CD4-positive, alpha-beta T cell (primary cell): ENCODE measurements around the gene COL4A4. TPM values are rescaled to one million over a fixed set of nuclear protein-coding genes. Genes with fewer than 3 reads are reported as not detected.

Experiments
- ATAC-seq: fragments of 200-7000 bp; cut with Tn5 transposase; one replicate; pipeline ENCODE4 v1.10.0; 2022; ENCODE audit warnings: mild to moderate bottlenecking; ENCODE audit not compliant: poor library complexity
- CTCF ChIA-PET: fragments of 350-600 bp; sonication (Branson Sonifier 250); formaldehyde crosslinking; loops from one replicate; lab custom pipeline; 2021; ENCODE audit warnings: antibody characterized with exemption, inconsistent platforms; lab: Charles Lee
- POLR2A ChIA-PET: fragments of 350-600 bp; sonication (Branson Sonifier 250); formaldehyde crosslinking; loops from one replicate; lab custom pipeline; 2021; ENCODE audit warnings: antibody characterized with exemption, inconsistent platforms; lab: Charles Lee
- DNase-seq, 14 experiments: peaks; one replicate each; pipeline ENCODE4 v3.0.0-alpha.2; 2013 to 2020; ENCODE audit warnings: mixed read lengths in 2 of 14
- H3K27ac ChIP-seq, 2 donors: one replicate each; pipeline versions ENCODE4 v1.5.1 to v1.7.0; 2013; ENCODE audit warnings: low read length in 2 of 2, low read depth in 1 of 2, mild to moderate bottlenecking in 1 of 2
- H3K27me3 ChIP-seq, 2 experiments: 1 replicate in 1 of 2; 2 replicates in 1 of 2; pipeline versions ENCODE4 v1.6.1 to v1.7.0; 2013; ENCODE audit warnings: low read length in 2 of 2, control low read depth in 1 of 2, mild to moderate bottlenecking in 1 of 2, moderate library complexity in 1 of 2; ENCODE audit not compliant: insufficient read depth in 2 of 2, control insufficient read depth in 1 of 2
- H3K36me3 ChIP-seq: one replicate; pipeline ENCODE4 v1.6.1; 2013; ENCODE audit warnings: low read length, control low read depth; ENCODE audit not compliant: insufficient read depth
- H3K4me1 ChIP-seq: one replicate; pipeline ENCODE4 v1.6.1; 2013; ENCODE audit warnings: low read length, control low read depth; ENCODE audit not compliant: insufficient read depth
- H3K4me3 ChIP-seq: one replicate; pipeline ENCODE4 v1.5.1; 2013; ENCODE audit warnings: mild to moderate bottlenecking, low read length, moderate library complexity
- H3K9me3 ChIP-seq, 2 experiments: 1 replicate in 1 of 2; 2 replicates in 1 of 2; pipeline versions ENCODE4 v1.6.1 to v1.7.0; 2013; ENCODE audit warnings: low read length in 2 of 2, mild to moderate bottlenecking in 2 of 2, control low read depth in 1 of 2, moderate library complexity in 1 of 2; ENCODE audit not compliant: control insufficient read depth in 1 of 2, insufficient read depth in 1 of 2
- H3K27ac Mint-ChIP-seq: one replicate; pipeline ENCODE4 v1.8.0; 2020; ENCODE audit warnings: mixed read lengths
- H3K27me3 Mint-ChIP-seq: one replicate; pipeline ENCODE4 v1.8.0; 2021; ENCODE audit warnings: mixed read lengths
- H3K36me3 Mint-ChIP-seq: one replicate; pipeline ENCODE4 v1.8.0; 2021; ENCODE audit warnings: low read depth, mixed read lengths
- H3K4me1 Mint-ChIP-seq: one replicate; pipeline ENCODE4 v1.8.0; 2021; ENCODE audit warnings: low read depth, mixed read lengths
- H3K4me3 Mint-ChIP-seq: one replicate; pipeline ENCODE4 v1.8.0; 2020; ENCODE audit warnings: mild to moderate bottlenecking, mixed read lengths
- H3K9me3 Mint-ChIP-seq: one replicate; pipeline ENCODE4 v1.8.0; 2020; ENCODE audit warnings: mixed read lengths
- intact Hi-C, 2 experiments: fragments of 100-400 bp; cut with DNase I in 1 of 2; cut with micrococcal nuclease in 1 of 2; formaldehyde crosslinking; loops; one replicate each; pipeline versions ENCODE4 v1.15.1 to v1.9.0; 2023 to 2025; cut with DNase I, micrococcal nuclease
- total RNA-seq, 174 experiments: library from RNA in 2 of 174; stranded (reverse) in 2 of 174; gene quantifications; one replicate each; pipeline ENCODE4 v1.2.3 and lab custom pipeline; 2021 to 2026
- TF ChIP-seq, protein P1 (sequence below): fragments of 200-600 bp; IDR thresholded peaks from one replicate; pipeline ENCODE4 v1.8.0; 2022; ENCODE audit warnings: antibody characterized with exemption, mild to moderate bottlenecking

Gene COL4A4
- total RNA-seq, 2 experiments from 2014 or later = not detected

DNA sequence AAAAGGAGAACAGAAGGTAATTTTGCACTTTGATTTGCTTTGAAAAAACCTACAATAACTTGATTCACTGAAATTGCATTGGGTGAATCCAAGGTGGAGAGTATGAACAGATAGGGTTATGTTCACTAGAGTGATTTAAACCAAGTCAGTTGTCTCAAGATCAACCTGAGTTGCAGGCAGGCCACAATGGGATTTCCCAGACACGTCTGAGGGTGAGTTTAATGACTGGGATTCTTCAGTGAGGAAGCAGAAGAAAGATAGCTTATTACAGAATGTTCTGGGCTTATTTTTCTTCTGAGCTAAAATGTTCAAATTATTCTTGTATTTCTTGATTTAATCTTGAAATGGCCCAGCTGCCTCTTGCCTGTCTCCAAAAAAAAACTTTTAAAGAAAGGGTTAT, 20.1 kb downstream of the COL4A4 start:
- TF ChIP-seq, protein P1, sequence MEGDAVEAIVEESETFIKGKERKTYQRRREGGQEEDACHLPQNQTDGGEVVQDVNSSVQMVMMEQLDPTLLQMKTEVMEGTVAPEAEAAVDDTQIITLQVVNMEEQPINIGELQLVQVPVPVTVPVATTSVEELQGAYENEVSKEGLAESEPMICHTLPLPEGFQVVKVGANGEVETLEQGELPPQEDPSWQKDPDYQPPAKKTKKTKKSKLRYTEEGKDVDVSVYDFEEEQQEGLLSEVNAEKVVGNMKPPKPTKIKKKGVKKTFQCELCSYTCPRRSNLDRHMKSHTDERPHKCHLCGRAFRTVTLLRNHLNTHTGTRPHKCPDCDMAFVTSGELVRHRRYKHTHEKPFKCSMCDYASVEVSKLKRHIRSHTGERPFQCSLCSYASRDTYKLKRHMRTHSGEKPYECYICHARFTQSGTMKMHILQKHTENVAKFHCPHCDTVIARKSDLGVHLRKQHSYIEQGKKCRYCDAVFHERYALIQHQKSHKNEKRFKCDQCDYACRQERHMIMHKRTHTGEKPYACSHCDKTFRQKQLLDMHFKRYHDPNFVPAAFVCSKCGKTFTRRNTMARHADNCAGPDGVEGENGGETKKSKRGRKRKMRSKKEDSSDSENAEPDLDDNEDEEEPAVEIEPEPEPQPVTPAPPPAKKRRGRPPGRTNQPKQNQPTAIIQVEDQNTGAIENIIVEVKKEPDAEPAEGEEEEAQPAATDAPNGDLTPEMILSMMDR = no peak
- Histone ChIP-seq H3K27me3 (peaks cover 0 to 5% of the 10 kb centered on the region in 2 experiments), H3K4me3 (no peak overlapping the region), H3K27ac (no peak overlapping the region), H3K36me3 (no peaks in the 10 kb centered on the region), H3K4me1 (no peaks in the 10 kb centered on the region), H3K9me3 (peaks cover 0 to 5% of the 10 kb centered on the region in 2 experiments)
- DNase-seq (no peak), ATAC-seq (no peak)
- intact Hi-C loops = no loop called here
- H3K4me1 Mint-ChIP-seq = no peaks in the 10 kb centered on the region
- no peak overlapping the region for H3K4me3 Mint-ChIP-seq
- peaks cover 21% of the 10 kb centered on the region for H3K27me3 Mint-ChIP-seq
- peaks cover 3% of the 10 kb centered on the region for H3K9me3 Mint-ChIP-seq
- ChIA-PET CTCF (no interaction called here), POLR2A (no interaction called here)
- no peaks in the 10 kb centered on the region for H3K36me3 Mint-ChIP-seq
- H3K27ac Mint-ChIP-seq = no peak overlapping the region

DNA sequence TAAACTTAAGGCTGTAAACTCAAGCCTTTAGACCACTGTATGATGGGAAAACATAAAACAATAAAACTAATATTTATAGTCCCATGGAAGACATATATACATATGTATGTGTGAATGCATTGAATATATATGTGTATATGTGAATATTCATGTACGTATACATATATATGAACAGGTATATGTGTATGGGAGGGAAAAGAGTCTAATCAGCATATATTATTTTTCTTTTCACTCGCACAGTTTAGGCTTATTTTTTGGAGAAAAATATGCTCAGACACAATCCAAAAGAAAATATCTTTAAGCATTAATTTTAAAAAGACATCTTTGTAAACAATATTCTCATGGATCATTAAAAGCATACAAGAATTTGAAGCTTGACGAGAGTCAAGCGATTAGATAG, 22.7 kb downstream of the COL4A4 start:
- H3K4me3 Mint-ChIP-seq = no peak overlapping the region
- no peaks in the 10 kb centered on the region for H3K4me1 ChIP-seq
- H3K9me3 Mint-ChIP-seq = no peaks in the 10 kb centered on the region
- no peak overlapping the region for H3K27ac Mint-ChIP-seq
- no peaks in the 10 kb centered on the region for H3K27me3 ChIP-seq
- no peak overlapping the region for H3K27ac ChIP-seq
- intact Hi-C loops = no loop called here
- no peaks in the 10 kb centered on the region for H3K36me3 ChIP-seq
- DNase-seq = no peak
- CTCF ChIA-PET = no interaction called here
- peaks cover 21% of the 10 kb centered on the region for H3K27me3 Mint-ChIP-seq
- no peaks in the 10 kb centered on the region for H3K36me3 Mint-ChIP-seq
- TF ChIP-seq, protein P1 = no peak
- no peak for ATAC-seq
- POLR2A ChIA-PET = no interaction called here
- H3K9me3 ChIP-seq = no peaks in the 10 kb centered on the region
- no peaks in the 10 kb centered on the region for H3K4me1 Mint-ChIP-seq
- no peak overlapping the region for H3K4me3 ChIP-seq

DNA sequence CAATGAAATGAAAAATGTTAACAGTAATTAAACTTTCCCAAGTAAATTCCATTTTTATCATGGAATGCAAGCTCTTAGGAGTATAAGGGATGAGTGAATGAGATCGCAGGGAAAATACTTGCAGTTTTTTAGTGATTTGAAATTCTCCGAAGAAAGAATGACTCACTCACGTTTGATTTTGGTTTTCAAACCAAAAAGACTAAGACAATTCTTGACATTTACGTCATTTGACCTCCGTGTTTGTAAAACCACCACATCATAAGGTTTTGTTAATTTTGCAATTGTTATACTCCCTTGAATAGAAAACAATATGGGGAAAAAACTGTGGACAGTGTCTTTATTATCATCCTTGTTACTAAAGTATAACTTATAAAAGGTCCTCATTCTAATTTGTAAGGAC, 29.4 kb downstream of the COL4A4 start:
- H3K4me1 ChIP-seq = no peaks in the 10 kb centered on the region
- Mint-ChIP-seq H3K4me1 (no peaks in the 10 kb centered on the region), H3K36me3 (no peaks in the 10 kb centered on the region), H3K9me3 (no peaks in the 10 kb centered on the region), H3K27ac (no peak overlapping the region), H3K27me3 (peaks cover 14% of the 10 kb centered on the region), H3K4me3 (no peak overlapping the region)
- TF ChIP-seq, protein P1 = no peak
- no peaks in the 10 kb centered on the region for H3K9me3 ChIP-seq
- DNase-seq (no peak), ATAC-seq (no peak)
- CTCF ChIA-PET = no interaction called here
- POLR2A ChIA-PET = no interaction called here
- intact Hi-C loops = no loop called here
- H3K27ac ChIP-seq = no peak overlapping the region
- H3K36me3 ChIP-seq = no peaks in the 10 kb centered on the region
- no peaks in the 10 kb centered on the region for H3K27me3 ChIP-seq
- H3K4me3 ChIP-seq = no peak overlapping the region
